Osteoblast (primary cell): ENCODE results near the gene ELMO1. TPM values are rescaled to one million over a fixed set of nuclear protein-coding genes. Genes with fewer than 3 reads are reported as not detected.

ENCODE experiments used
- DNase-seq: peaks from one replicate; pipeline ENCODE4 v3.0.0; 2011; ENCODE audit warnings: low spot score, mixed read lengths; ENCODE audit not compliant: insufficient read length; ENCODE audit errors: missing footprints
- H2AFZ ChIP-seq: 2 replicates; pipeline ENCODE4 v1.6.0; 2011; ENCODE audit warnings: mild to moderate bottlenecking, low read length
- H3K27ac ChIP-seq: 2 replicates; pipeline ENCODE4 v1.5.1; 2011; ENCODE audit warnings: mild to moderate bottlenecking, low read depth, low read length, moderate library complexity
- H3K27me3 ChIP-seq: 2 replicates; pipeline ENCODE4 v1.6.0; 2012; ENCODE audit warnings: mild to moderate bottlenecking, control low read depth, inconsistent platforms, low read length, moderate library complexity; ENCODE audit not compliant: insufficient read depth
- H3K36me3 ChIP-seq: 2 replicates; pipeline ENCODE4 v1.5.1; 2011; ENCODE audit warnings: mild to moderate bottlenecking, low read length, control low read depth, moderate library complexity; ENCODE audit not compliant: insufficient read depth
- H3K4me1 ChIP-seq: 2 replicates; pipeline ENCODE4 v1.5.1; 2011; ENCODE audit warnings: mild to moderate bottlenecking, low read length, control low read depth, moderate library complexity; ENCODE audit not compliant: insufficient read depth
- H3K4me2 ChIP-seq: 2 replicates; pipeline ENCODE4 v1.6.0; 2011; ENCODE audit warnings: mild to moderate bottlenecking, low read length; ENCODE audit not compliant: insufficient read depth
- H3K4me3 ChIP-seq: fragments of 200-600 bp; sonication (generic); 3 replicates; pipeline ENCODE4 v1.5.1; 2012; ENCODE audit warnings: mild to moderate bottlenecking, low read length, inconsistent platforms; ENCODE audit not compliant: insufficient read depth
- H3K79me2 ChIP-seq: 2 replicates; pipeline ENCODE4 v1.6.0; 2012; ENCODE audit warnings: mild to moderate bottlenecking, low read length, control low read depth, inconsistent platforms; ENCODE audit not compliant: insufficient read depth
- H3K9me3 ChIP-seq: 2 replicates; pipeline ENCODE4 v1.5.1; 2011; ENCODE audit warnings: low read depth, low read length, control low read depth
- H4K20me1 ChIP-seq: 2 replicates; pipeline ENCODE4 v1.6.0; 2012; ENCODE audit warnings: mild to moderate bottlenecking, low read length, control low read depth; ENCODE audit not compliant: insufficient read depth
- total RNA-seq: library from RNA; depleted of rRNA; stranded (reverse); fragments of >200 nt; gene quantifications from 2 replicates; pipeline ENCODE4 v1.2.3, GENCODE V29; 2012
- TF ChIP-seq, protein P1 (sequence below): IDR thresholded peaks from 2 replicates; pipeline ENCODE4 v1.5.1; 2011; ENCODE audit warnings: mild to moderate bottlenecking, low read depth, low read length, moderate library complexity; ENCODE audit errors: extremely low read depth

ELMO1 gene
- total RNA-seq, 1 donor: 2.2 TPM

DNA sequence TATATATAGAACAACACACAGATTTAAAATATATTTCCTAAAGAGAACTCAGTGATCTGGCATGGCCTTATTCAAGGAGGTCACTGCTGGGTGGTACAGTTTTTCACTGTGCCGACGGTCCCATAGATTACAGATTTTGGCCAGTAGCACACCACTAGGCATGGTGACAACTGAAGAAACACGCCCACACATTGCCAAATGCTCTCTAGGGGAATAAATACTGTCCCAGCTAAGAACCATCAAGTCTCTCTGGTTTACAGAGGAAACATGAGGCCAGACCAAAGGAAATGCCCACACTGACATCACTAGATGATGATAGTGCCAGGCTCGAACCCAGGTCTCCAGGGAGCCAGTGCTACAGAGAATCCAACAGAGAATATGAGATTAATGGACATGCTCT is 316.8 kb downstream of the ELMO1 start:
- no peaks in the 10 kb centered on the region for H3K79me2 ChIP-seq
- no peaks in the 10 kb centered on the region for H3K27me3 ChIP-seq
- no peaks in the 10 kb centered on the region for H4K20me1 ChIP-seq
- no peak overlapping the region for H3K4me3 ChIP-seq
- no peak overlapping the region for H2AFZ ChIP-seq
- no peak overlapping the region for H3K27ac ChIP-seq
- TF ChIP-seq, protein P1, sequence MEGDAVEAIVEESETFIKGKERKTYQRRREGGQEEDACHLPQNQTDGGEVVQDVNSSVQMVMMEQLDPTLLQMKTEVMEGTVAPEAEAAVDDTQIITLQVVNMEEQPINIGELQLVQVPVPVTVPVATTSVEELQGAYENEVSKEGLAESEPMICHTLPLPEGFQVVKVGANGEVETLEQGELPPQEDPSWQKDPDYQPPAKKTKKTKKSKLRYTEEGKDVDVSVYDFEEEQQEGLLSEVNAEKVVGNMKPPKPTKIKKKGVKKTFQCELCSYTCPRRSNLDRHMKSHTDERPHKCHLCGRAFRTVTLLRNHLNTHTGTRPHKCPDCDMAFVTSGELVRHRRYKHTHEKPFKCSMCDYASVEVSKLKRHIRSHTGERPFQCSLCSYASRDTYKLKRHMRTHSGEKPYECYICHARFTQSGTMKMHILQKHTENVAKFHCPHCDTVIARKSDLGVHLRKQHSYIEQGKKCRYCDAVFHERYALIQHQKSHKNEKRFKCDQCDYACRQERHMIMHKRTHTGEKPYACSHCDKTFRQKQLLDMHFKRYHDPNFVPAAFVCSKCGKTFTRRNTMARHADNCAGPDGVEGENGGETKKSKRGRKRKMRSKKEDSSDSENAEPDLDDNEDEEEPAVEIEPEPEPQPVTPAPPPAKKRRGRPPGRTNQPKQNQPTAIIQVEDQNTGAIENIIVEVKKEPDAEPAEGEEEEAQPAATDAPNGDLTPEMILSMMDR: no peak
- no peak overlapping the region for H3K4me2 ChIP-seq
- H3K9me3 ChIP-seq: peaks cover 3% of the 10 kb centered on the region
- H3K36me3 ChIP-seq: no peaks in the 10 kb centered on the region
- no peaks in the 10 kb centered on the region for H3K4me1 ChIP-seq
- no peak for DNase-seq

DNA sequence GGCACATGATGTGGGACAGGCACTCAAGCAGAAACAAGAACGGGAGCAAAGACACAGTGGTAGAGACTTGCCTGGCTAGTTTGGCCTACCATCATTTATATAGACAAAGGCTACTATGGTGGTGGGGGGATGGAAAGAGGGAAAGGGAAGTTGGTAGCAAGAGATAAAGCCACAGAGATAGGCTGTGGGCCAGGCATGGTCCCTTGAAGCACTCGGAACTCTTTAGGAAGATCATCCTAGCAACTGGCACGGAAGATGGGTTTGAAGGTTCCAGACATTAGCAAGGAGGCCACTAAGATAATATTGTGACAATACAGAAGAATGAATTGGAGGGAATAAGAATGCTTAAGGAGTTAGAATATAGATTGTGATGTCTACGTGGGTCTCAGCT is 319.6 kb downstream of the ELMO1 start:
- H2AFZ ChIP-seq: no peak overlapping the region
- TF ChIP-seq, protein P1: no peak
- no peaks in the 10 kb centered on the region for H3K79me2 ChIP-seq
- no peaks in the 10 kb centered on the region for H3K36me3 ChIP-seq
- H4K20me1 ChIP-seq: no peaks in the 10 kb centered on the region
- H3K4me2 ChIP-seq: no peak overlapping the region
- no peaks in the 10 kb centered on the region for H3K4me1 ChIP-seq
- no peak overlapping the region for H3K27ac ChIP-seq
- H3K27me3 ChIP-seq: no peaks in the 10 kb centered on the region
- no peak overlapping the region for H3K4me3 ChIP-seq
- peaks cover 3% of the 10 kb centered on the region for H3K9me3 ChIP-seq
- no peak for DNase-seq

DNA sequence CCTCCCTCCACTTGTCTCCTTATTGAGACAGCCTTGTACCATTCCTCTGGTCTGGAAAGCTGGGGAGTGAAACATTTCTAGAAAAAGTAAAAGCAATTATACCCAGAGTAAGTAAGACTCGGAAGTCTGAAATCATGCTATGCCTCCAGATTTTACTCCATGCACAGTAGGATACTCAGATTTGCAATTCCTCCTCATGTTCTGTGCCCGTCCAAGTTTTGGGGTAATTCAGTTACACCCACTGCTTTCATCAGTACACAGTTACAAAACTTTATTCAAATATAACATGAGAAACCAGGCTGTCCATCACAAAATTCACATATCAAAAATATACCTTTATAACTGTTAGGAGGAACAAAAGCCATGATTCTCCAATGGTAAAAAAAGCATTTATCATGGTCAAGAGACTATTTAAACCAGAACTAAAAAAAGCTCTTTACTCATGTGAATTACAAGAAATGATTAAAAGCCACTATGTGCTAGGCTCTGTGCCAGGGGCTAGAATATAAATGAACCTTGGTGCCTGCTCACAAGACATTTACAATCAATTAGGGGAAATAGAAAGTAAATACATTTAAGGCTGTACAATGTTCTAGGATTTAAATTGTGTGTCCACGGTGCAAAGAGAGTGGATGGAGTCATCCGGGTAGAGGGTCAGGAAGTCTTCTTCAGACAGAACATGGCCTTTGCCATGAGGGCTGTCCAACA is 320.2 kb downstream of the ELMO1 start:
- DNase-seq: no peak
- no peaks in the 10 kb centered on the region for H3K79me2 ChIP-seq

DNA sequence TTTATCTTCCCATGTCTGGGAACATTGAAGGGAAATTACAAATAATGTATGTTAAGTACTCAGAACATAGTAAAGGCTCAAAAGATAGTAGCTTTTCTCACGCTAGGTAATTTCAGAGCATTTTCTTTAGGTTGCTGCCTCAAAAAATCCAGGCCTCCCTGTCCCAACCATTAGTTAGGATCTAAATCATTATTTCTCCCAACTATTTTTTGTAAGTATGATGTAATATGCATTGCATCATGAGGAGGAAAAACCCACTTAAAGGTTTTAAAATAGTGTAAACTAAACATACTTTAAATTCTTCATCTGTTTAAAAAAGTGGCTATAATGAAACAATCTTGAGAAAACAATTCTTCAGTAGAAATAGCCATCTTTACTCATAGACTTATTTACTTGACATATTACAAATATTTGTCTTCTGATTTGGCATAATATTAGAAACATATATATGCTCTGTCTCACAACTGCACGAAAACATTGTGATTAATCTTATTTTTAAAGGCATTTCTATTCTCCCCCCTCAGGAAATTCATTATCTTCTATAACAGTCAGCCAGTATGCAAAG is 329.3 kb downstream of the ELMO1 start:
- no peak overlapping the region for H3K4me2 ChIP-seq
- no peak overlapping the region for H2AFZ ChIP-seq
- no peaks in the 10 kb centered on the region for H3K4me1 ChIP-seq
- no peaks in the 10 kb centered on the region for H3K36me3 ChIP-seq
- no peaks in the 10 kb centered on the region for H3K79me2 ChIP-seq
- H3K27ac ChIP-seq: no peak overlapping the region
- TF ChIP-seq, protein P1: no peak
- no peak overlapping the region for H3K4me3 ChIP-seq
- no peaks in the 10 kb centered on the region for H4K20me1 ChIP-seq
- H3K9me3 ChIP-seq: no peaks in the 10 kb centered on the region
- no peak for DNase-seq
- no peaks in the 10 kb centered on the region for H3K27me3 ChIP-seq

More for the DNA sequence above, 320.2 kb downstream of the ELMO1 start:
- Histone ChIP-seq H3K4me1 (no peaks in the 10 kb centered on the region), H3K4me3 (no peak overlapping the region), H2AFZ (no peak overlapping the region), H3K4me2 (no peak overlapping the region), H4K20me1 (no peaks in the 10 kb centered on the region), H3K27ac (no peak overlapping the region), H3K27me3 (no peaks in the 10 kb centered on the region), H3K9me3 (peaks cover 3% of the 10 kb centered on the region), H3K36me3 (no peaks in the 10 kb centered on the region)
- TF ChIP-seq, protein P1: no peak
